Fibroblast of gingiva (primary cell): Measurements from ENCODE around the gene NHEJ1.

Source experiments
- DNase-seq: peaks from one replicate; pipeline ENCODE4 v3.0.0-alpha.2; 2011; ENCODE audit warnings: low read depth

Gene NHEJ1

DNA sequence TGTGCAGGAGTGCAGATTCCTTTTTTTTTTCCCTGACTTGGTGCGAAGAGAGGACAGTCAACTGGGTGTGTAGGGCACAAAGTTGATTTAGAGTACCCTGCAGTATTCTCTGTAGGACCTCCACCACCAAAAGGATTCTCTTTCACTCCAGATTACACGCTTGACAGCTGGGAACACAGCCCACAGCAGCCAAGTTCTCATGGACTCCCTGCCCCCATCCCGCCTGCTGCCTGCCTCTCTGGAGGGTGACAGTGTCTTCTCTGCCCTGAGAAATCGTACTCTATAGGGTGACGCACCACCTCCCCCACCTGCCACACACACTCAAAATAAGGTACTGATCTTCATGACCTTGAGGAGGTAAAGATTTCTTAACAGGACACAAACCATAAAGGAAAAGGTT is 73.3 kb downstream of the NHEJ1 start:
- DNase-seq: no peak

DNA sequence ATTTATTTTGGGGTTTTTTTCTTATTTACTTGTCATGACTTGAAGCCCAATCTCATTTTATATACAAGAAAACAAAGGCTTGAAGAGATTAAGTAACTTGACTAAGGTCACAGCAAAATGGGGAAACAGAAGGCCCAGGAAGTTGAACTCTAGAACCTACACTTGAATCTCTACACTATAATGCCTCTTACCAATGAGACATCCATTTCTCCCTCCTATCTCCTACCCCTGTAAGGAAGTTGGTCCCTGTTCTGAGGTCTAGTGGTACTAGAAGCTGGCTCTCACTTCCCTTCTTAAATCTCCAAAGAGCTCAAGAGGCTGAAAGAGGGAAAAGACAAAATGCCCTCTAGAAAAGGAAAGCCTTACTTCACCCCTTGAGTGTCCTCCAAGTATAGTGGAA is 74.4 kb downstream of the NHEJ1 start:
- no peak for DNase-seq

- DNase-seq: no peak
Observed at GRCh38 chr2:219084791-219085190, 75.8 kb downstream of the NHEJ1 start.

DNA sequence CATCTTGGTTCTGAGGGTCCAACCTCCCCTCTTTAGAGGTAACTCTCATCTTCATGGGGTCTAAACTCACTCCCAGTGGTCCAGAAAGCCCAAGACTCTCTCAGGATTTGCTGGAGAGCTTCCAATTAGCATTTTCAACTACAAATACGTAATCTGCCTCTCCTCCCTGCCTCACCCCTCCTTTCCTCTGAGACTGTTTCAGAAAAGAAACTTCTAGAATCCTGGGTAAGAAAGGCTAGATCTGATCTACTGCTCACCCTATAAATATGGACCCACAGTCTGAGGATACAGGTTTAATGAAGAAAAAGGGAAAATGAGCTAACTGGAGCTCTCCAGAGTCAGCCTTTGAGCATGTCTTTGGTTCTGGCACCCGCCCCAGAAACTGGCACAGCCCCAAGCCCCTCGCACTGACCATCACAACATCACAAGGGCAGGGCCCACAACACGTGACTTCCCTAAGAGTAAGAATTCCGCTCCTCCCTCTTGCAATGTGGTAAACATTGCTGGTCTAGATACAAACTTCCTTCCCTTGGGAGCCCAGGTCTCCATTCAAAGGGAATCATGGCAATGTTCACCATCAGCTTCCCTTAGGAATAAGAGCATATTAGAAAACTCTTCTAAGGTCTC is 78.2 kb downstream of the NHEJ1 start:
- no peak for DNase-seq

GRCh38 chr2:219081701-219082331 is 78.8 kb downstream of the NHEJ1 start:
- DNase-seq: no peak

DNA sequence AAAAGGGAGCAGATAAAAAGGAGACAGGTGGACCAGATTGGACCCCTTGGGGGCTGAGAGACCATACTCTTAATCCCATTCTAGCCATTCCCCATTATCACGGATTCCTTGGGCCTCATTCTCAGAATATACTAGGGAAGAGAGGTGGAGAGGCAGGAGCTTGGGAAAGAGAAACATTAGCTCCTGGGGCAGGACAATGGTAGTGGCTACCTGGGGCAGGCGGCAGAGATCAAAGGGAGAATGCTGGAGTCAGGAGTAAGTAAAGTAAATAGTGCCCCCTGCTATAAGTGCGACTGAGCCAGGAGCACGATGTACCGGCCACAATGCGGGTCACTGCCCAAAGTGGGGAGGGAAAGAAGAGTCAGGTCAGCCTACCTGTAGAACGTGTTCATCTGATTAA is 79.5 kb downstream of the NHEJ1 start:
- no peak for DNase-seq

DNA sequence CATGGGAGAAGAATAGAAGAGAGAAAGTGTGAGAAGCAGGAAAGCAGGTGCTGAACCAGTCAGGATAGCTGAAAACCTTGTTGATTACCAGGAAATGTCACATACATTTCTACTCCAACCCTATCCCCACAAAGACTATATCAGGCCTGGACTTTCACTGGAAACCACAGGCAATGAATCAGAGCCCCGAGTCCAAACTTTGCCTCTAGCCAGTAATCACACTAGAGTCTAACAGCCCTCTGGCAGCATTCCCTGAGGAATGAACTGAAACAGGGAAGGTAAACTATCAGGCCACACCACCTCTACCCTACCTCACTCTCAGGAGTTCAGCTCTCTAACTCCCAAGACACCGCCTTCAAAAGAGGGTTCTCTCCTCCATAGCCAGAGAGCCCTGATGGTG is 81.2 kb downstream of the NHEJ1 start:
- no peak for DNase-seq

GRCh38 chr2:219078951-219079350 is 81.7 kb downstream of the NHEJ1 start:
- no peak for DNase-seq

DNA sequence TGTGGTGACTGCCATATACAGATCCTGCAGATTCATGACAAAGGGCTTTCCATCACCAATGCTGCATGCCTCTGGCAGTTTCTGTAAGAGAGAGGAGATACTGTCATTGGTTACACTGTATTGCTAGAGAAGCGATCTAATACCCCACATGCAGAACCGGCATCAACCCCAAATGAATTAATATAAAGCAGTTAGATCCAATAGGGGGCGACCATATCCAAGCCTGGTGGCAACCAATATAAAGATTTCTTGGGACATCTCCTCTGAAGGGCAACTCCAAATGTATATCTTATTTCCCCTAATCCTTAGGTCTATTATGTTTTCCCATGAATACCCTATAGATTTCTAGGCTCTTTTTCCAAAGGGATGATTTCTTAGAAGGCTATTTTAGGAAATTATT is 82.5 kb downstream of the NHEJ1 start:
- no peak for DNase-seq

DNA sequence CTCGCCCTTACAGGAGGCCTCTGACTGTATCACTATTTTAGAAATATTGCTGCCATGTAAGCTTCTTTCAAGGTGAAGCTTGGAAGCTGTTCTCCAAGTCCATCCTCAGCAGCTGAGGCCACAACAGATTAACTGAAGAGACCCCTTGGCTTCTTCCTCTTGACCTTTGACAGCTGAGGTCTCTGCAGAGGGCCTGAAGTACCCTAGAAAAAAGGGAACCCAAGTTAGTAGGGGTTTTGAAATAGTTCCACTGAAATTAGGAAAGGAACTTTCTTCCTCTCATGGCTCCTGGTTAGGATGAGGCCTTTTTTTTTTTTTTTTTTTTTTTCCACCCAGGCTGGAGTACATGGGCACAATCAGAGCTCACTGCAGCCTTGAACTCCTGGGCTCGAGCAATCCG is 84.4 kb downstream of the NHEJ1 start:
- no peak for DNase-seq

DNA sequence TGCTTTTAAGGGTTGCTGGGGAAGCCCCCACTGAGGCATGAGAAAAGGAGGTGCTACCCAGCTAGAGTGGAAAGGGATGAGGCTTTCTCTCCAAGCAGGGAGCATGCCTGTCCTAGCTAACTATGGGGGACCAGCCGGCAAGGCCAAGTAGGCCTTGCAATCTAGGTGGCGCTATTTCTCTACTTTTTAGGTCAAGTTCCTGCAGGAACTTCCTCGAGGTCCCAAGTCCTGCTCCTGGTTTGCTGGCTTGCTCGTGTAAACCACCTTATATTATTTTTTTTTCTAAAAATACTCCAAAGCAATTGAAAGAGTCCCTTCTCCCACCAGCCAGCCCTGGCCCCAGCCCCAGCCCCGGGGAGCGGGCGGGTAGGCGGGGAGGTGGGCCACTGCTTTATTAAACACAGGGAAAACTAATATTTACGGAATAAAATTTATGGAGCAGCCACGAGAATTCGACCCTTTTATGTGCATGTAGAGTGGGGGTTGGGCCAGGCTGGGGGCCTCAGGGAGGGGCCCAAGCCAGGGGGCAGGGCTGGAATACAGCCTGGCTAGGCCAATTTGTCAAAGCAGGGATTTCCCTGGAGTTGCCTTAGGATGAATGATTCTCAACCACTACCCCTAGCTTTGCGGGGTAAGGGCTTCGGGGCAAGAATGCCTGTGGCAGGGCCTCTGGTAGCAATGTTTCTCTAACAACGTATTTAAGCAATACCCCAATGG is 87.0 kb downstream of the NHEJ1 start:
- peak; percentile 71 for DNase-seq

GRCh38 chr2:219072741-219073250 is 87.8 kb downstream of the NHEJ1 start:
- DNase-seq: no peak

- no peak for DNase-seq
Observed at GRCh38 chr2:219071131-219071816, 89.3 kb downstream of the NHEJ1 start.

DNA sequence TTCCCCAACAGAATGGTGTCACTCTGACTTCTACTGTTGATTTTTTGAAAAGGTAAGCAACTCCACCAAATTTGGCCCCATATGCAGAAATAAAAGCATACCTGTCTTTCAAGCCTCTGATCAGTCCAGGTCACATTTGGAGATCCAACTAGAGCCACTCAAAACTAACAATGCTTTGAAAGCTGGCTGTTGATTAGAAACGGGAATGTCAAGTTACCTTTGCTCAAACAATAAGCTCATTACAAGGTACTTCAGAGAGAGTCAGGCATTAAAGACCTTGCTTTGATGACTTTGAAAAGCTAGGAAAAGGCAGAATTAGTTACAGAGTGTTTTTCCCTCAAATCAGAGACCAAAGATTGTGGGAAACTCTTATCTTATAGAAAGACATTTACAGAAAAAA is 95.1 kb downstream of the NHEJ1 start:
- no peak for DNase-seq

DNA sequence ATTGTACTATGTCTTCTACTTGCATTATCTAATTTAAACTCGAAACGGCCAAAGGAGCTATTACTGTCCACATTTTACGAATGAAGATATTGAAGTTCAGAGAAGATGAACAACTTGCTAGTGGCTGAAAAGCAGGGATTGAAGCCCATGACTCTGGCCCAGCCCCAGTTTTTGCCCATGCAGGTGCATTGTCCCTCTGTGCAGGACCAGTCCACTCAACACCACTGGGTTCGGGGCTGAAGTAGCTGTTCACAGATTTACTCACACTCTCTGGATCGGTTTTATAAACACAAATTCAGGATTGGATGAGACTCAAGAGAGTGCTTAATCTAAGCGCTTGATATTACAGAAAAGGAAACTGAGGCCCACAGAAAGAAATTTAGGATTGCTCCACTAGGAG is 98.5 kb downstream of the NHEJ1 start:
- no peak for DNase-seq

GRCh38 chr2:219060821-219061791 is 99.5 kb downstream of the NHEJ1 start, which contains the start of gene IHH:
IHH (minus strand) TSS chr2:219060921; CDS start chr2:219060467, 454 bp downstream.
- DNase-seq: no peak

DNA sequence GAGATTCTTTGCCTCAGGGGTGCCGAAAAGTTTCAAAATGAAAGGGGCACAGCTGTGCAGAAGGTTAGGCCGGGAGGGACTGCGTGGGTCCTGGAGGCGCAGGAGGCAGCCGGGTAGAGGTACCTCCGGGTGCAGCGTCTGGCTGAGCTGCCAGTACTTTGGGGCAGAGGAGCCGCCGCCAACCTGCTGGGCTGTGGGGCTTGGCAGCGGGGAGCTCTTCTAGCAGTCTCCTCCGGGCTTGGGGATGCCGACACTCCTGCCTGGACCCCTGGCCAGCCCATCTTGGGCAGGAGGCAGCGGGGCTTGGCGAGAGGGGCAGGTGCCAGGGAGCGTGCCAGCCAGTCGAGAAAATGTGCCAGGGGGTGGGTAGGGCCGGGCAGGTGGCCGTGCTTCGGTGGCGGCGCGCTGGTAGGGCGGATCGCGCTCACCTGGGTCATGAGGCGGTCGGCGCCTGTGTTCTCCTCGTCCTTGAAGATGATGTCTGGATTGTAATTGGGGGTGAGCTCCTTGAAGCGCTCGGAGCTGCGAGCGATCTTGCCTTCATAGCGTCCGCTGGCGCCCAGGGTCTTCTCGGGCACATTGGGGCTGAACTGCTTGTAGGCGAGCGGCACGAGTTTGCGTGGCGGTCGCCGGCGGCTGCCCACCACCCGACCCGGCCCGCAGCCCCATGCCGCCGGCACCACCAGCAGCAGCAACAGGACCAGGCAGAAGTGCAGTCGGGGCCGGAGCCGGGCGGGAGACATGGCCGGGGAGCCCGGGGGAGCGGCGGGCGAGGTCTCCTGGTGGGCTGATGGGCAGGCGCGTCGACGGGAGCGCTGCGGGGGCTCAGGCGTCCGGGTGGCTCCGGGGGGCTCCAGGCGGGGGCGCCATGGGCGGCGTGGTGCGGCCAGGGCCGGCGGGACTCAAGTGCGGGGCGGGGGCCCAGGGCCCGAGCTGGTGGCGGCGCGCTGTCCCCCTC is 100.6 kb downstream of the NHEJ1 start:
- no peak for DNase-seq

GRCh38 chr2:219059375-219059724 is 101.3 kb downstream of the NHEJ1 start:
- DNase-seq: no peak

DNA sequence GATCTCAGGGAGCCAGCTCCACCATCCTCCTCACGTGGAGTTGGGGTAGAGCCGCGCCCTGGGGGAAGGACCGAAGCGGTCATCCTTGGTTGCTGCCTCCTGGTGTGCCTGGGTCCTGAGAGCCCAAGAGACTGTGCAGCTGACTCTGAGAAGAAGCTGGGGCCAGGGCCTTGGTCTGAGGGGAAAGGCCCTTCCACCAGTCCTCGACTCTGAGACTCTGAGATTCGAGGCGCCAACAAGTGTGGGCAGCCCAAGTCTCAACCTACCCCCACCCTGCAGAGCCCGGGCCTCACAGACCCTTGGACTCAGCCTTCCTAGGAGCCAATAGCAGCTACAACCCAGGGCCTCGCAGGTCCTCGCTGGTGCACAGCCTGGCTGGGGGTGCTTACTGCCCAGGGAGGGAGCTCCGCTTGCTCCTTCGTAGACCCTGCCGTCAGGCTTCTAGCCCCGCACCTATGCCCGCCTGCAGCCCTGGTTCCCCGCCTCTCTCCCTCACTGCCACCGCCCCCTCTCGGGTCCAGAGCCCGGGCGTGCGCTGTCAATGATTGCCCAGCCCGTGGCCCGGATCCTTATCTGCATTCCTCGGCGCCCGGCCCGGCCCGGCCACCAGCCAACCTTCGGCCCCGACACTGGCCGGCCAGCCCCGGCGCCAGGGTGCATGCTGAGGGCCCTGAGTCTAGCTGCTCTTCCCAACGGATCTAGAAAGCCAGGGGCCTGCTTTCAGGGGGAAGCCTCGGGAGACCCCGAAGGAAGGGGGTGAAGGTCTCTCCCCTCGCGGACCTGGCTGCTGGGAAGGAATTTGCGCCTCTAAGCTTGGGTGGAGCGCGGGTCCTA is 101.9 kb downstream of the NHEJ1 start:
- DNase-seq: no peak
